Measurements from ENCODE around the gene RC3H1.

RC3H1 gene

DNA sequence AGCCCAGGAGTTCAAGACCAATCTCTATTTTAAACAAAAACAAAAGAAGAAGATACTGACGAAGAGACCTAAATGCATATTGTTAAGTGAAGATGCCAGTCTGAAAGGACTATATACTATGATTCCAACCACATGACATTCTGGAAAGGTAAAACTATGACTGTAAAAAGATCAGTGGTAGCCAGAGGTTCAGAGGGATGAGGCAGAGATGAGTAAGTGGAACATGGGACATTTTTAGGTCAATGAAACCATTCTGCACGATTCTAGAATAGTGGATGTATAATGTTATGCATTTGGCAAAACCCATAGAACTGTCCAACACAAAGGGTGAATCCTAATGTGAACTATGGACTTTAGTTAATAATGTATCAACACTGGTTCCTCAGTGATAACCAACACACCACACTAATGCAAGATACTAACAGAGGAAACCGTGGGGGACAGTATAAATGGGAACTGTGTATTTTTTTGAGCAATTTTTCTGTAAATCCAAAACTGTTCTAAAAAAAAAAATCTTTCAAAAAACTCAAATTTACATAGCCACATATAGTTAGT lies 8.2 kb downstream of the RC3H1 start:
- Histone ChIP-seq H3K4me2 (ENCODE audit: low read depth, low read length) (no peak overlapping the region), H3K36me3 (replicated peaks; ENCODE audit: insufficient read depth, low read length) (no peaks in the 10 kb centered on the region), H3K27ac (ENCODE audit: low read length) (no peak overlapping the region), H4K20me1 (ENCODE audit: insufficient read depth, low read length) (peaks cover 63% of the 10 kb centered on the region), H3K4me1 (ENCODE audit: low read length) (no peaks in the 10 kb centered on the region), H3K9me2 (replicated peaks; ENCODE audit: insufficient read depth, low read length) (no peaks in the 10 kb centered on the region), H3K4me3 (ENCODE audit: low read length) (no peak overlapping the region), H3K27me3 (replicated peaks; ENCODE audit: insufficient read depth, low read length) (no peaks in the 10 kb centered on the region), H3F3A (ENCODE audit: insufficient read depth, low read length) (no peaks in the 10 kb centered on the region), H2AFZ (ENCODE audit: low read length) (no peak overlapping the region), H3K9ac (ENCODE audit: low read length) (no peak overlapping the region), H3K9me3 (replicated peaks; ENCODE audit: insufficient read depth, low read length) (no peaks in the 10 kb centered on the region), H3K79me2 (ENCODE audit: low read length) (peaks cover 98% of the 10 kb centered on the region)
- no peak for DNase-seq
- TF ChIP-seq EZH2phosphoT487 (IDR thresholded peaks at IDR 0.05; ENCODE audit: low read length) (no peak), EZH2 (optimal IDR thresholded peaks at IDR 0.05; ENCODE audit: low read depth, low read length) (no peak)
- TF ChIP-seq, protein P1, sequence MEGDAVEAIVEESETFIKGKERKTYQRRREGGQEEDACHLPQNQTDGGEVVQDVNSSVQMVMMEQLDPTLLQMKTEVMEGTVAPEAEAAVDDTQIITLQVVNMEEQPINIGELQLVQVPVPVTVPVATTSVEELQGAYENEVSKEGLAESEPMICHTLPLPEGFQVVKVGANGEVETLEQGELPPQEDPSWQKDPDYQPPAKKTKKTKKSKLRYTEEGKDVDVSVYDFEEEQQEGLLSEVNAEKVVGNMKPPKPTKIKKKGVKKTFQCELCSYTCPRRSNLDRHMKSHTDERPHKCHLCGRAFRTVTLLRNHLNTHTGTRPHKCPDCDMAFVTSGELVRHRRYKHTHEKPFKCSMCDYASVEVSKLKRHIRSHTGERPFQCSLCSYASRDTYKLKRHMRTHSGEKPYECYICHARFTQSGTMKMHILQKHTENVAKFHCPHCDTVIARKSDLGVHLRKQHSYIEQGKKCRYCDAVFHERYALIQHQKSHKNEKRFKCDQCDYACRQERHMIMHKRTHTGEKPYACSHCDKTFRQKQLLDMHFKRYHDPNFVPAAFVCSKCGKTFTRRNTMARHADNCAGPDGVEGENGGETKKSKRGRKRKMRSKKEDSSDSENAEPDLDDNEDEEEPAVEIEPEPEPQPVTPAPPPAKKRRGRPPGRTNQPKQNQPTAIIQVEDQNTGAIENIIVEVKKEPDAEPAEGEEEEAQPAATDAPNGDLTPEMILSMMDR (IDR thresholded peaks at IDR 0.05; ENCODE audit: low read length): no peak

DNA sequence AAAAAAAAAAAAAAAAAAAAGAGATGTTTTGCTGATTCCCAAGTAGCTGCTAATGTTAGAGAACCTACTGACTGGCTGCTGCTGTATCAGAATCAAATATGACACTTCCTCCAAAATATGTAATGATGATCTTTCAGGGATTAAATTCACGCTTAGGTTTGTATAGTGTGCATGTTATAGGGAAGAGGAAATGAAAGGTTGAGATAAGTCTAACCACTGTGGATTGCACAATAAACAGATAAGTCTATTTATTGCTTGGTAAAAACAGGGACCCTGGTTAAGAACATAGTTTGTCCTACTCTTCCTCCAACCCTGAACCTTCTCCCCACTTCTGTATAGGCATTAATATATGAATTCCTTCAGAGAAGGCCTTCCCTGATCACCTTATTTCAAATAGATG lies 13.2 kb downstream of the RC3H1 start:
- Histone ChIP-seq H4K20me1 (ENCODE audit: insufficient read depth, low read length) (peaks cover 47% of the 10 kb centered on the region), H3K36me3 (replicated peaks; ENCODE audit: insufficient read depth, low read length) (no peaks in the 10 kb centered on the region), H3K79me2 (ENCODE audit: low read length) (peaks cover 98% of the 10 kb centered on the region), H3K4me3 (ENCODE audit: low read length) (no peak overlapping the region), H3K27ac (ENCODE audit: low read length) (no peak overlapping the region), H3K27me3 (replicated peaks; ENCODE audit: insufficient read depth, low read length) (no peaks in the 10 kb centered on the region), H3K9me3 (replicated peaks; ENCODE audit: insufficient read depth, low read length) (no peaks in the 10 kb centered on the region), H3K4me2 (ENCODE audit: low read depth, low read length) (no peak overlapping the region), H3K9me2 (replicated peaks; ENCODE audit: insufficient read depth, low read length) (no peaks in the 10 kb centered on the region), H3K9ac (ENCODE audit: low read length) (no peak overlapping the region), H3K4me1 (ENCODE audit: low read length) (no peaks in the 10 kb centered on the region), H2AFZ (ENCODE audit: low read length) (no peak overlapping the region), H3F3A (ENCODE audit: insufficient read depth, low read length) (no peaks in the 10 kb centered on the region; the same call in 1 of the 2 replicates)
- no peak for DNase-seq
- TF ChIP-seq, protein P1 (IDR thresholded peaks at IDR 0.05; ENCODE audit: low read length): no peak
- no peak for TF ChIP-seq EZH2 (optimal IDR thresholded peaks at IDR 0.05; ENCODE audit: low read depth, low read length)
- TF ChIP-seq EZH2phosphoT487 (IDR thresholded peaks at IDR 0.05; ENCODE audit: low read length): no peak

DNA sequence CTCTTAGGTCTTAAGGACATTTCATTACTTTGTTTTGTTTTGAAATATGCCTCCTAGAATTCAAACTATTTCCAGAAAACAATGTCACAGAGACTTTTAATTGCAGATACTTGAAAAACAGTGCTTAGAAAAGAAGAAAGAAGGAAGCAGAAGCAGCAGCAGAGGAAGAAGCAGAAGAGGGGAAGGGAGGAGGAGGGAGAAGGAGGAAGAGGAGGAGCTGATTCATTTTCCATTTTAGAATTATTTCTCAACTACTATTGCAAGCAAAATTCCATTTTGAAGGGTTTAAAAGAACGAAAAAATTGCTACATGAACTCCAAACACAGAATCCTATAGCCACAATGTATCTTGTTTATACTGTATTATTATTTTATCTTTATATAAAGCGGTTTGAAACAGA lies 13.9 kb downstream of the RC3H1 start:
- Histone ChIP-seq H3K9me2 (replicated peaks; ENCODE audit: insufficient read depth, low read length) (no peaks in the 10 kb centered on the region), H3K4me2 (ENCODE audit: low read depth, low read length) (no peak overlapping the region), H3K27me3 (replicated peaks; ENCODE audit: insufficient read depth, low read length) (no peaks in the 10 kb centered on the region), H3K79me2 (ENCODE audit: low read length) (peaks cover 97% of the 10 kb centered on the region), H2AFZ (ENCODE audit: low read length) (no peak overlapping the region), H3K9ac (ENCODE audit: low read length) (no peak overlapping the region), H3K36me3 (replicated peaks; ENCODE audit: insufficient read depth, low read length) (no peaks in the 10 kb centered on the region), H3F3A (ENCODE audit: insufficient read depth, low read length) (no peaks in the 10 kb centered on the region; the same call in 1 of the 2 replicates), H4K20me1 (ENCODE audit: insufficient read depth, low read length) (peaks cover 43% of the 10 kb centered on the region), H3K27ac (ENCODE audit: low read length) (no peak overlapping the region), H3K4me3 (ENCODE audit: low read length) (no peak overlapping the region), H3K4me1 (ENCODE audit: low read length) (no peaks in the 10 kb centered on the region), H3K9me3 (replicated peaks; ENCODE audit: insufficient read depth, low read length) (no peaks in the 10 kb centered on the region)
- DNase-seq: no peak
- TF ChIP-seq EZH2phosphoT487 (IDR thresholded peaks at IDR 0.05; ENCODE audit: low read length): no peak
- TF ChIP-seq EZH2 (optimal IDR thresholded peaks at IDR 0.05; ENCODE audit: low read depth, low read length): no peak
- TF ChIP-seq, protein P1 (IDR thresholded peaks at IDR 0.05; ENCODE audit: low read length): no peak

Measured in MM.1S (cell line).